ENCODE data around the gene SPC24.

- TF ChIP-seq CTCF (IDR thresholded peaks at IDR 0.05) (no peak), POLR2A (IDR thresholded peaks at IDR 0.05) (no peak), EP300 (IDR thresholded peaks at IDR 0.05) (no peak), POLR2AphosphoS5 (IDR thresholded peaks at IDR 0.05) (no peak)
Observed at GRCh38 chr19:11175920-11176319, 20.3 kb upstream of the SPC24 start.

All from gastroesophageal sphincter (tissue), 3 donors.